Stimulated activated CD4-positive, alpha-beta T cell treated with anti-CD3 and anti-CD28 coated beads, Interleukin-1b, Interleukin-23, amount 100 ng/mL, for 4 hours (primary cell): Measurements from ENCODE around the gene CD70.
"Not testable (repeated sequence)": the region's sequence is repeated elsewhere in the genome, so short reads cannot be mapped to it uniquely, and the experiment has no call there.

Experiments
- DNase-seq, 2 donors: peaks; one replicate each; pipeline ENCODE4 v3.0.0-alpha.2; 2020; ENCODE audit warnings: low read depth in 2 of 2

CD70 gene

GRCh38 chr19:6597471-6598253 lies 6.7 kb upstream of the CD70 start:
- not testable (repeated sequence) for DNase-seq

- DNase-seq: no peak
Observed at GRCh38 chr19:6596621-6597020, 5.7 kb upstream of the CD70 start.

- no peak for DNase-seq
Observed at GRCh38 chr19:6593651-6594416, 2.9 kb upstream of the CD70 start.

- DNase-seq: peak in 1 of 2 donors; percentile 21
Observed at GRCh38 chr19:6590258-6590826, 608 bp downstream of the CD70 start.

GRCh38 chr19:6589711-6590257 lies 1.2 kb downstream of the CD70 start:
- DNase-seq: no peak

- DNase-seq: peak in 1 of 2 donors; percentile 32
Observed at GRCh38 chr19:6588508-6589345, 2.2 kb downstream of the CD70 start.

- no peak for DNase-seq
Observed at GRCh38 chr19:6587998-6588507, 2.9 kb downstream of the CD70 start.

GRCh38 chr19:6587093-6587820 lies 3.7 kb downstream of the CD70 start:
- DNase-seq: no peak

GRCh38 chr19:6586726-6587092 lies 4.2 kb downstream of the CD70 start:
- no peak for DNase-seq

GRCh38 chr19:6586056-6586455 lies 4.9 kb downstream of the CD70 start:
- DNase-seq: no peak

GRCh38 chr19:6582515-6583484 lies 8.2 kb downstream of the CD70 start:
- DNase-seq: not testable (repeated sequence)

- DNase-seq: no peak
Observed at GRCh38 chr19:6580313-6580712, 10.6 kb downstream of the CD70 start.

GRCh38 chr19:6579450-6580178 lies 11.3 kb downstream of the CD70 start:
- no peak for DNase-seq

GRCh38 chr19:6577476-6578125 lies 13.3 kb downstream of the CD70 start:
- no peak for DNase-seq

GRCh38 chr19:6576869-6577475 lies 14.0 kb downstream of the CD70 start:
- DNase-seq: no peak

GRCh38 chr19:6573350-6573749 lies 17.6 kb downstream of the CD70 start:
- DNase-seq: no peak

GRCh38 chr19:6572217-6572616 lies 18.7 kb downstream of the CD70 start:
- no peak for DNase-seq

GRCh38 chr19:6571167-6571566 lies 19.8 kb downstream of the CD70 start:
- DNase-seq: no peak
